ENCODE results near the gene OR2V2. TPM values are rescaled to one million over a fixed set of nuclear protein-coding genes. Genes with fewer than 3 reads are reported as not detected.
A peak's percentile ranks its signal among the peaks of the same experiment; 100 is the strongest.

The OR2V2 gene
- total RNA-seq, 1 experiment from 2014 or later, result not detected

GRCh38 chr5:181190711-181191525 lies 43.5 kb downstream of the OR2V2 start:
- Histone ChIP-seq H2BK120ac (ENCODE audit: low read depth, low read length, poor library complexity, severe bottlenecking) (no peak overlapping the region), H4K91ac (ENCODE audit: insufficient read length, low read depth, low read length) (no peak overlapping the region), H3K23ac (ENCODE audit: insufficient read length, low read depth, low read length) (no peak overlapping the region), H2AFZ (ENCODE audit: low read length) (no peak overlapping the region), H3K27ac (ENCODE audit: insufficient read length, low read depth, low read length) (no peak overlapping the region), H3K18ac (ENCODE audit: insufficient read length, low read depth, low read length) (no peak overlapping the region), H3K4me1 (ENCODE audit: insufficient read depth, low read length) (no peaks in the 10 kb centered on the region), H3K23me2 (ENCODE audit: insufficient read length, low read depth, low read length, poor library complexity, severe bottlenecking) (peaks cover 34% of the 10 kb centered on the region), H3K9ac (ENCODE audit: extremely low read depth, insufficient read length, low read length) (no peak overlapping the region), H3K4ac (ENCODE audit: low read depth, low read length) (no peak overlapping the region), H3K14ac (ENCODE audit: insufficient read depth, low read length) (no peak overlapping the region), H3K27me3 (ENCODE audit: insufficient read depth, low read length) (peaks cover 16% of the 10 kb centered on the region), H2BK20ac (ENCODE audit: low read depth, low read length, poor library complexity, severe bottlenecking) (no peak overlapping the region), H3T11ph (ENCODE audit: low read length) (no peak overlapping the region), H4K8ac (replicated peaks; ENCODE audit: insufficient read length, low read depth, low read length) (no peak overlapping the region), H3K9me3 (ENCODE audit: control insufficient read depth, low read depth, low read length) (no peaks in the 10 kb centered on the region), H2BK12ac (ENCODE audit: insufficient read length, low read depth, low read length) (no peak overlapping the region), H2AK5ac (ENCODE audit: insufficient read length, low read length) (no peak overlapping the region), H2BK5ac (ENCODE audit: insufficient read length, low read length) (no peak overlapping the region), H2BK15ac (ENCODE audit: low read depth, low read length) (no peak overlapping the region), H4K5ac (ENCODE audit: insufficient read length, low read depth, low read length) (no peak overlapping the region), H3K56ac (ENCODE audit: insufficient read length, low read depth, low read length) (no peak overlapping the region), H4K20me1 (ENCODE audit: control insufficient read depth, insufficient read depth, insufficient read length) (no peaks in the 10 kb centered on the region), H3K4me2 (ENCODE audit: insufficient read depth, insufficient read length, low read length) (peak overlapping the region; percentile 75), H3K79me1 (ENCODE audit: insufficient read depth, low read depth, low read length, poor library complexity, severe bottlenecking) (no peaks in the 10 kb centered on the region), H3K79me2 (ENCODE audit: insufficient read depth, low read length) (no peaks in the 10 kb centered on the region)
- peaks cover 57% of the 10 kb centered on the region for H3K27me3 Mint-ChIP-seq (ENCODE audit: low read depth)
- TF ChIP-seq CTCF (conservative IDR thresholded peaks at IDR 0.05), result peak; percentile 41; the same call in 2 of the 3 replicates
- DNase-seq, result no peak
- H3K27ac Mint-ChIP-seq, result no peak overlapping the region
- H3K9me3 Mint-ChIP-seq, result peaks cover 6 to 9% of the 10 kb centered on the region in 2 experiments; a peak in 2 of 5 replicates
- no CpG with 5 or more reads among the region's 66 CpGs for WGBS (ENCODE audit: extremely low coverage, insufficient read length, low lambda C conversion rate)
- H3K4me3 Mint-ChIP-seq, result peak overlapping the region; percentile 91 to 92
- H3K4me1 Mint-ChIP-seq, result peaks cover 11 to 25% of the 10 kb centered on the region in 2 experiments
- peaks cover 0 to 2% (median 0%) of the 10 kb centered on the region in 3 experiments; a peak in 2 of 7 replicates for H3K36me3 Mint-ChIP-seq (ENCODE audit: insufficient read depth in 1 of 3, low read depth in 3 of 3)

All from H9 (cell line).